Mesothelial cell of epicardium (in vitro differentiated cells): ENCODE results near the gene PPIL4. TPM values are rescaled to one million over a fixed set of nuclear protein-coding genes. Genes with fewer than 3 reads are reported as not detected.
"Not testable (repeated sequence)": the region's sequence is repeated elsewhere in the genome, so short reads cannot be mapped to it uniquely, and the experiment has no call there.

Experiments used
- DNase-seq, 2 experiments: peaks; one replicate each; pipeline ENCODE4 v3.0.0; 2021; ENCODE audit warnings: low spot score in 2 of 2; ENCODE audit not compliant: unreplicated experiment in 2 of 2
- H3K27ac Mint-ChIP-seq: 2 replicates; pipeline ENCODE4 v1.8.0; 2021; ENCODE audit warnings: mixed read lengths
- H3K27me3 Mint-ChIP-seq: 2 replicates; pipeline ENCODE4 v1.8.0; 2021; ENCODE audit warnings: low read depth, mixed read lengths
- H3K36me3 Mint-ChIP-seq: 2 replicates; pipeline ENCODE4 v1.8.0; 2021; ENCODE audit warnings: mixed read lengths
- H3K4me1 Mint-ChIP-seq: 2 replicates; pipeline ENCODE4 v1.8.0; 2021; ENCODE audit warnings: mixed read lengths
- H3K4me3 Mint-ChIP-seq: 2 replicates; pipeline ENCODE4 v1.8.0; 2021; ENCODE audit warnings: mild to moderate bottlenecking, moderate library complexity, mixed read lengths
- H3K9me3 Mint-ChIP-seq: 2 replicates; pipeline ENCODE4 v1.8.0; 2021; ENCODE audit warnings: mixed read lengths
- CTCF ChIP-seq: fragments of 200-600 bp; sonication (generic); IDR thresholded peaks from one replicate; pipeline ENCODE4 v1.5.0; 2021; ENCODE audit warnings: antibody characterized with exemption; ENCODE audit not compliant: unreplicated experiment
- total RNA-seq: library from RNA; stranded (reverse); gene quantifications from 3 replicates; pipeline ENCODE4 v1.2.1, GENCODE V29; 2021

Gene PPIL4
- total RNA-seq, 1 donor from 2014 or later: 39.8 TPM

DNA sequence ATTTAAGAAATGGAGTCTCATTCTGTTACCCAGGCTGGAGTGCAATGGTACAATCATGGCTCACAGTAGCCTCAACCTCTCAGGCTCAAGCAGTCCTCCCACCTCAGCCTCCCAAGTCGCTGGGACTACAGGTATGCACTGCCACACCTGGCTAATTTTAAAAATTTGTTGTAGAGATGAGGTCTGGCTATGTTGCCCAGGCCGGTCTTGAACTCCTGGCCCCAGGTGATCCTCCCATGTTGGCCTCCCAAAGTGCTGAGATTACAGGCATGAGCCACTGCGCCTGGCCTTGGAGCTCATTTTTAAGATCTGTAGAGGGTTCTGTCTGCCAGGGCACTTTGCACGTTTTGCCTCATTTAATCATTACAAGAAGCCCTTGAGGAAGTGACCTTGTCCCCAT lies 78.6 kb downstream of the PPIL4 start:
- H3K4me1 Mint-ChIP-seq: no peaks in the 10 kb centered on the region
- no peaks in the 10 kb centered on the region for H3K36me3 Mint-ChIP-seq
- H3K27ac Mint-ChIP-seq: no peak overlapping the region
- no peak for DNase-seq
- peaks cover 1% of the 10 kb centered on the region for H3K27me3 Mint-ChIP-seq
- no peak for TF ChIP-seq CTCF
- no peaks in the 10 kb centered on the region for H3K9me3 Mint-ChIP-seq
- H3K4me3 Mint-ChIP-seq: no peak overlapping the region

- no peaks in the 10 kb centered on the region for H3K4me1 Mint-ChIP-seq
- H3K27me3 Mint-ChIP-seq: peaks cover 5% of the 10 kb centered on the region
- no peak overlapping the region for H3K4me3 Mint-ChIP-seq
- no peak for TF ChIP-seq CTCF
- no peak overlapping the region for H3K27ac Mint-ChIP-seq
- DNase-seq: no peak
- H3K36me3 Mint-ChIP-seq: no peaks in the 10 kb centered on the region
- H3K9me3 Mint-ChIP-seq: no peaks in the 10 kb centered on the region
Observed at GRCh38 chr6:149464411-149464810, 81.4 kb downstream of the PPIL4 start.

DNA sequence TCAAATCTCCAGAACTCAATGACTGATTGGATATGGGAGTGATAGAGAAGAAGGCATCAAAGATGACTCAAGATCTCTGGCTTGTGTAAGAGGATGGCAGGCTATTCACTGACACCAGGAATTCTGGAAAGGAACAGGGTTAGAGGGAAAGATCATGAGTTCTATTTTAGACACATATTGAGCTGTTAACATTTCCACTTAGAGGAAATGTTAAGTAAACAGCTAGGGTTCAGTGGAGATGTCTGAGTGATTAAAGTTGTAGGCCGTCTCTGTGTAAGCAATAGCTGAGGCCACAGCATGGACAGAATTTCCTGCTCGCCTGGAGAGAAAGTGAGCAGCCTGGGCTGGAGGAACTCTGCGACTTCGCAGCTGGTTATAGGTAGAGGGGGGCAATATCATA lies 82.1 kb downstream of the PPIL4 start:
- no peaks in the 10 kb centered on the region for H3K4me1 Mint-ChIP-seq
- H3K27ac Mint-ChIP-seq: no peak overlapping the region
- no peaks in the 10 kb centered on the region for H3K9me3 Mint-ChIP-seq
- H3K4me3 Mint-ChIP-seq: no peak overlapping the region
- no peak for DNase-seq
- TF ChIP-seq CTCF: no peak
- H3K36me3 Mint-ChIP-seq: no peaks in the 10 kb centered on the region
- peaks cover 10% of the 10 kb centered on the region for H3K27me3 Mint-ChIP-seq

GRCh38 chr6:149462712-149463111 lies 83.1 kb downstream of the PPIL4 start:
- H3K27ac Mint-ChIP-seq, H3K36me3 Mint-ChIP-seq: not testable (repeated sequence)

DNA sequence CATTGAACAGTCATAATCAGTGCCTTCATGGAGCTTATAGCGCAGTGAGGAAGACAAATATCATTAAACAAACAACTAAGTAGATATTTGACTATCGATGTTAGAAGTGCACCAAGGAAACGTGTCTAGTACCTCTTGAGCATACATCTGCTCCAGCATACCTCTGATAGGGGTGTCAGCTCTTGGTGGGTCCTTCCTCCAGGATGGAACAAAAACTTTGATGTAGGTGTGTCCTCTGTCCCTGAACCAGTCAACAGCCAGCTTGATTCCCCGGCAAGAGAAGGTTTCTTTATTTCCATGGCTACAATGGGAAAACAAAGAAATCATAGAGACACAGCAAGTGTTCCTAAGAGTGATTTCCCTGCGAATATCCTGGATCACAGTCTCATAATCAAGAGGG lies 84.2 kb downstream of the PPIL4 start:
- no peak for TF ChIP-seq CTCF
- Mint-ChIP-seq H3K4me3 (no peak overlapping the region), H3K9me3 (no peaks in the 10 kb centered on the region), H3K27ac (no peak overlapping the region), H3K27me3 (peaks cover 10% of the 10 kb centered on the region), H3K36me3 (no peaks in the 10 kb centered on the region), H3K4me1 (no peaks in the 10 kb centered on the region)
- no peak for DNase-seq

More at GRCh38 chr6:149462712-149463111, 83.1 kb downstream of the PPIL4 start:
- H3K27me3 Mint-ChIP-seq, H3K4me3 Mint-ChIP-seq, H3K4me1 Mint-ChIP-seq, H3K9me3 Mint-ChIP-seq, DNase-seq: not testable (repeated sequence)

GRCh38 chr6:149460249-149460648 lies 85.6 kb downstream of the PPIL4 start:
- not testable (repeated sequence) for H3K27me3 Mint-ChIP-seq, H3K4me1 Mint-ChIP-seq

DNA sequence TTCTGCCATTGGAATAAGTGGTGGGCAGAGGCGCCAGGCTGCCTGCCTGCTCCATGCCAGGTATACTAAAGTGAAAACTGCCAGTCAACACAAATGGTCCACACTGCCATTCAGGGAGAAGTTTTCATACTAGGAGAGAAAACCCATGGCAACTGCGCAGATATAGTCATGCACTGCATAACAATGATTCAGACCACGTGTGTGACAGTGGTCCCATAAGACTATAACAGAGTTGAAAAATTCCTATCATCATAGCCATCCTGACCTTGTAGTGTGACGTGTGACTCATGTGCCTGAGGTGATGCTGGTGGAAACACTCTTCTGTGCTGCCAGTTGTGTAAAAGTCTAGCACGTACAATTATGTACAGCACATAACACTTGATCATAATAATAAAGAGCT lies 86.1 kb downstream of the PPIL4 start:
- no peak overlapping the region for H3K4me3 Mint-ChIP-seq
- H3K27ac Mint-ChIP-seq: no peak overlapping the region
- H3K9me3 Mint-ChIP-seq: no peaks in the 10 kb centered on the region
- TF ChIP-seq CTCF: no peak
- H3K4me1 Mint-ChIP-seq: no peaks in the 10 kb centered on the region
- H3K36me3 Mint-ChIP-seq: no peaks in the 10 kb centered on the region
- no peak for DNase-seq
- peaks cover 10% of the 10 kb centered on the region for H3K27me3 Mint-ChIP-seq

More at GRCh38 chr6:149460249-149460648, 85.6 kb downstream of the PPIL4 start:
- DNase-seq, H3K9me3 Mint-ChIP-seq, H3K36me3 Mint-ChIP-seq, H3K27ac Mint-ChIP-seq, H3K4me3 Mint-ChIP-seq: not testable (repeated sequence)
